Subcutaneous abdominal adipose tissue (tissue), 5 donors: ENCODE results near the gene CFAP61.

Source experiments
- H3K27ac ChIP-seq: one replicate; pipeline ENCODE4 v1.7.0; 2013; ENCODE audit warnings: low read depth, mild to moderate bottlenecking, inconsistent platforms, low read length, moderate library complexity
- H3K27me3 ChIP-seq, 5 donors: one replicate each; pipeline ENCODE4 v1.7.0; 2013; ENCODE audit warnings: low read length in 5 of 5, inconsistent platforms in 1 of 5; ENCODE audit not compliant: control insufficient read depth in 5 of 5, insufficient read depth in 4 of 5
- H3K36me3 ChIP-seq, 5 donors: one replicate each; pipeline ENCODE4 v1.7.0; 2013; ENCODE audit warnings: low read length in 5 of 5; ENCODE audit not compliant: control insufficient read depth in 5 of 5, insufficient read depth in 5 of 5
- H3K4me1 ChIP-seq, 5 donors: one replicate each; pipeline ENCODE4 v1.7.0; 2013; ENCODE audit warnings: low read length in 5 of 5, mild to moderate bottlenecking in 3 of 5, moderate library complexity in 1 of 5; ENCODE audit not compliant: control insufficient read depth in 5 of 5, insufficient read depth in 5 of 5
- H3K4me3 ChIP-seq, 5 donors: one replicate each; pipeline ENCODE4 v1.7.0; 2013; ENCODE audit warnings: low read length in 5 of 5, low read depth in 1 of 5
- H3K9ac ChIP-seq, 5 donors: one replicate each; pipeline ENCODE4 v1.7.0; 2013; ENCODE audit warnings: low read length in 5 of 5, mild to moderate bottlenecking in 4 of 5, moderate library complexity in 3 of 5
- H3K9me3 ChIP-seq, 5 donors: one replicate each; pipeline ENCODE4 v1.7.0; 2013; ENCODE audit warnings: low read length in 5 of 5; ENCODE audit not compliant: control insufficient read depth in 5 of 5
- donor health status: healthy.
- donor health status: healthy.
- donor health status: healthy.
- donor health status: healthy.
- donor health status: healthy.

CFAP61 gene

GRCh38 chr20:20014659-20015058 lies 37.7 kb upstream of the CFAP61 start:
- no peak overlapping the region for H3K4me3 ChIP-seq
- H3K4me1 ChIP-seq: peaks cover 0 to 42% (median 38%) of the 10 kb centered on the region in 5 donors
- no peaks in the 10 kb centered on the region for H3K27me3 ChIP-seq
- H3K9me3 ChIP-seq: no peaks in the 10 kb centered on the region
- H3K36me3 ChIP-seq: peaks cover 0 to 3% (median 0%) of the 10 kb centered on the region in 5 donors
- no peak overlapping the region for H3K9ac ChIP-seq
- no peak overlapping the region for H3K27ac ChIP-seq

- peaks cover 0 to 3% (median 0%) of the 10 kb centered on the region in 5 donors for H3K36me3 ChIP-seq
- no peaks in the 10 kb centered on the region for H3K9me3 ChIP-seq
- H3K27me3 ChIP-seq: no peaks in the 10 kb centered on the region
- peak within 1 kb of the TSS; percentile 86 to 95 (median 91) for H3K4me3 ChIP-seq
- H3K9ac ChIP-seq: peak within 1 kb of the TSS; percentile 68 to 97 (median 91)
- H3K4me1 ChIP-seq: peaks cover 0 to 36% (median 27%) of the 10 kb centered on the region in 5 donors
- peak within 1 kb of the TSS; percentile 57 for H3K27ac ChIP-seq
Measured at GRCh38 chr20:20017001-20017843, 35.1 kb upstream of the CFAP61 start, which contains the start of gene NAA20. TSS of gene NAA20 (plus strand) at chr20:20017362. CDS start at chr20:20017397, 35 bp downstream.

GRCh38 chr20:20017844-20018185 lies 34.5 kb upstream of the CFAP61 start:
- H3K27ac ChIP-seq: peak overlapping the region; percentile 57
- peaks cover 0 to 36% (median 27%) of the 10 kb centered on the region in 5 donors for H3K4me1 ChIP-seq
- peak overlapping the region; percentile 68 to 97 (median 91) for H3K9ac ChIP-seq
- peak overlapping the region; percentile 86 to 95 (median 91) for H3K4me3 ChIP-seq
- H3K27me3 ChIP-seq: no peaks in the 10 kb centered on the region
- H3K9me3 ChIP-seq: no peaks in the 10 kb centered on the region
- H3K36me3 ChIP-seq: peaks cover 0 to 7% (median 3%) of the 10 kb centered on the region in 5 donors

GRCh38 chr20:20018366-20018765 lies 34.0 kb upstream of the CFAP61 start:
- peaks cover 2 to 9% (median 5%) of the 10 kb centered on the region in 5 donors for H3K36me3 ChIP-seq
- peaks cover 0 to 36% (median 27%) of the 10 kb centered on the region in 5 donors for H3K4me1 ChIP-seq
- peak overlapping the region in 4 of 5 donors; percentile 86 to 95 (median 92) for H3K4me3 ChIP-seq
- H3K27me3 ChIP-seq: no peaks in the 10 kb centered on the region
- peak overlapping the region in 4 of 5 donors; percentile 47 to 97 (median 92) for H3K9ac ChIP-seq
- H3K27ac ChIP-seq: no peak overlapping the region
- H3K9me3 ChIP-seq: no peaks in the 10 kb centered on the region

GRCh38 chr20:20019123-20019522 lies 33.2 kb upstream of the CFAP61 start:
- Histone ChIP-seq H3K4me3 (peak overlapping the region in 2 of 5 donors; percentile 26 to 91), H3K9me3 (no peaks in the 10 kb centered on the region), H3K9ac (peak overlapping the region in 4 of 5 donors; percentile 14 to 97 (median 69)), H3K27ac (no peak overlapping the region), H3K4me1 (peaks cover 0 to 36% (median 27%) of the 10 kb centered on the region in 5 donors), H3K27me3 (no peaks in the 10 kb centered on the region), H3K36me3 (peaks cover 4 to 12% (median 9%) of the 10 kb centered on the region in 5 donors)

GRCh38 chr20:20020908-20021307 lies 31.4 kb upstream of the CFAP61 start:
- H3K27ac ChIP-seq: no peak overlapping the region
- H3K27me3 ChIP-seq: no peaks in the 10 kb centered on the region
- no peak overlapping the region for H3K4me3 ChIP-seq
- H3K9ac ChIP-seq: no peak overlapping the region
- H3K36me3 ChIP-seq: peaks cover 5 to 18% (median 11%) of the 10 kb centered on the region in 5 donors
- H3K9me3 ChIP-seq: no peaks in the 10 kb centered on the region
- peaks cover 0 to 33% (median 27%) of the 10 kb centered on the region in 5 donors for H3K4me1 ChIP-seq

- Histone ChIP-seq H3K4me1 (peaks cover 0 to 30% (median 23%) of the 10 kb centered on the region in 5 donors), H3K27me3 (no peaks in the 10 kb centered on the region), H3K9me3 (no peaks in the 10 kb centered on the region), H3K4me3 (no peak overlapping the region), H3K36me3 (peaks cover 5 to 21% (median 11%) of the 10 kb centered on the region in 5 donors), H3K27ac (no peak overlapping the region), H3K9ac (no peak overlapping the region)
Measured at GRCh38 chr20:20021835-20022234, 30.5 kb upstream of the CFAP61 start.

- H3K4me1 ChIP-seq: peaks cover 0 to 27% (median 22%) of the 10 kb centered on the region in 5 donors
- no peaks in the 10 kb centered on the region for H3K9me3 ChIP-seq
- H3K27ac ChIP-seq: no peak overlapping the region
- peaks cover 6 to 27% (median 13%) of the 10 kb centered on the region in 5 donors for H3K36me3 ChIP-seq
- no peak overlapping the region for H3K4me3 ChIP-seq
- H3K27me3 ChIP-seq: no peaks in the 10 kb centered on the region
- peak overlapping the region in 1 of 5 donors; percentile 8 for H3K9ac ChIP-seq
Measured at GRCh38 chr20:20022498-20022897, 29.8 kb upstream of the CFAP61 start.

- Histone ChIP-seq H3K9ac (no peak overlapping the region), H3K4me3 (no peak overlapping the region), H3K9me3 (no peaks in the 10 kb centered on the region), H3K36me3 (peaks cover 9 to 35% (median 17%) of the 10 kb centered on the region in 5 donors), H3K4me1 (peaks cover 0 to 19% (median 13%) of the 10 kb centered on the region in 5 donors), H3K27ac (no peak overlapping the region), H3K27me3 (no peaks in the 10 kb centered on the region)
Measured at GRCh38 chr20:20023395-20023794, 28.9 kb upstream of the CFAP61 start.

- no peaks in the 10 kb centered on the region for H3K9me3 ChIP-seq
- H3K9ac ChIP-seq: no peak overlapping the region
- H3K4me3 ChIP-seq: no peak overlapping the region
- H3K27me3 ChIP-seq: no peaks in the 10 kb centered on the region
- H3K4me1 ChIP-seq: peaks cover 0 to 14% (median 9%) of the 10 kb centered on the region in 5 donors
- H3K27ac ChIP-seq: no peak overlapping the region
- H3K36me3 ChIP-seq: peaks cover 9 to 36% (median 21%) of the 10 kb centered on the region in 5 donors
Measured at GRCh38 chr20:20024942-20025341, 27.4 kb upstream of the CFAP61 start.
